ENCODE data around the gene SLC13A1.

DNA sequence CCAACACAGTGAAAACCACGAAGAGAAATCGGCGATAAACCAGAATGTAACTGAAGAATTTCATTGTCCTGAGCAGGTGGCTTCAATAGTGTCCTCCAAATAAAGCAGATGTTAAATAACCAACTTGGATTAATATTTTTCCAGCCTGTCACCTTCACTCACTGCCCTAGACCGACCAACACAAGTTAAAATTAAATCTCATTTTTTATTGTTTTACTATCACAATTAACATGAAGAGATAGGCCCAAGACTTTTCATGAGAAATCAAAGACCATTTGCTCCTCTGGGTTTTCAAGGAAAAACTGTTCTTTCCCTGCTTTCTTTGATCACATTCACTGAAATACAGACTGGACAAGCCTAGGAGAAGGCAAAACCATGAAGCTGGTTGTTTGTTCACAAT lies at the start of gene SLC13A1:
- TF ChIP-seq, protein P1, sequence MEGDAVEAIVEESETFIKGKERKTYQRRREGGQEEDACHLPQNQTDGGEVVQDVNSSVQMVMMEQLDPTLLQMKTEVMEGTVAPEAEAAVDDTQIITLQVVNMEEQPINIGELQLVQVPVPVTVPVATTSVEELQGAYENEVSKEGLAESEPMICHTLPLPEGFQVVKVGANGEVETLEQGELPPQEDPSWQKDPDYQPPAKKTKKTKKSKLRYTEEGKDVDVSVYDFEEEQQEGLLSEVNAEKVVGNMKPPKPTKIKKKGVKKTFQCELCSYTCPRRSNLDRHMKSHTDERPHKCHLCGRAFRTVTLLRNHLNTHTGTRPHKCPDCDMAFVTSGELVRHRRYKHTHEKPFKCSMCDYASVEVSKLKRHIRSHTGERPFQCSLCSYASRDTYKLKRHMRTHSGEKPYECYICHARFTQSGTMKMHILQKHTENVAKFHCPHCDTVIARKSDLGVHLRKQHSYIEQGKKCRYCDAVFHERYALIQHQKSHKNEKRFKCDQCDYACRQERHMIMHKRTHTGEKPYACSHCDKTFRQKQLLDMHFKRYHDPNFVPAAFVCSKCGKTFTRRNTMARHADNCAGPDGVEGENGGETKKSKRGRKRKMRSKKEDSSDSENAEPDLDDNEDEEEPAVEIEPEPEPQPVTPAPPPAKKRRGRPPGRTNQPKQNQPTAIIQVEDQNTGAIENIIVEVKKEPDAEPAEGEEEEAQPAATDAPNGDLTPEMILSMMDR (IDR thresholded peaks at IDR 0.05) = no peak
- no peak for TF ChIP-seq ZFX (IDR thresholded peaks at IDR 0.05; ENCODE audit: borderline replicate concordance)
